Common myeloid progenitor, CD34-positive (primary cell): ENCODE results near the gene RIPPLY1. TPM values are rescaled to one million over a fixed set of nuclear protein-coding genes. Genes with fewer than 3 reads are reported as not detected.

Source experiments
- CTCF ChIA-PET: fragments of 350-600 bp; sonication (Branson Sonifier 250); formaldehyde crosslinking; loops from one replicate; lab custom pipeline; 2021; ENCODE audit warnings: antibody characterized with exemption; lab: Charles Lee
- POLR2A ChIA-PET: fragments of 350-600 bp; sonication (Branson Sonifier 250); formaldehyde crosslinking; loops from one replicate; lab custom pipeline; 2021; ENCODE audit warnings: antibody characterized with exemption; lab: Charles Lee
- DNase-seq, 3 donors: peaks; one replicate each; pipeline versions ENCODE4 v3.0.0 to v3.0.0-alpha.2; 2013
- H3K27ac ChIP-seq, 2 experiments: 1 replicate in 1 of 2; 2 replicates in 1 of 2; pipeline ENCODE4 v1.7.0; 2013; ENCODE audit warnings: inconsistent platforms in 2 of 2, low read length in 2 of 2, mild to moderate bottlenecking in 2 of 2, low read depth in 1 of 2, moderate library complexity in 1 of 2; ENCODE audit not compliant: severe bottlenecking in 2 of 2, insufficient read depth in 1 of 2, poor library complexity in 1 of 2
- H3K27me3 ChIP-seq, 5 experiments: replicated peaks in 2 of 5; 1 replicate in 3 of 5; 2 replicates in 2 of 5; pipeline versions ENCODE4 v1.6.1 to v1.7.0; 2013; ENCODE audit warnings: low read length in 4 of 5, mild to moderate bottlenecking in 2 of 5, moderate library complexity in 2 of 5, inconsistent platforms in 1 of 5; ENCODE audit not compliant: insufficient read depth in 5 of 5, control insufficient read depth in 4 of 5
- H3K36me3 ChIP-seq, 4 experiments: 1 replicate in 2 of 4; 2 replicates in 2 of 4; pipeline versions ENCODE4 v1.6.1 to v1.7.0; 2013; ENCODE audit warnings: low read length in 3 of 4, control low read depth in 1 of 4, mild to moderate bottlenecking in 1 of 4; ENCODE audit not compliant: control insufficient read depth in 4 of 4, insufficient read depth in 4 of 4
- H3K4me1 ChIP-seq, 4 experiments: 1 replicate in 3 of 4; 2 replicates in 1 of 4; pipeline versions ENCODE4 v1.6.1 to v1.7.1; 2013; ENCODE audit warnings: low read length in 3 of 4, mild to moderate bottlenecking in 3 of 4, control low read depth in 1 of 4, inconsistent platforms in 1 of 4, moderate library complexity in 1 of 4; ENCODE audit not compliant: control insufficient read depth in 4 of 4, insufficient read depth in 4 of 4; ENCODE audit errors: control extremely low read depth in 1 of 4
- H3K4me3 ChIP-seq, 7 experiments: 1 replicate in 4 of 7; 2 replicates in 3 of 7; pipeline versions ENCODE4 v1.5.1 to v1.7.0; 2013; ENCODE audit warnings: mild to moderate bottlenecking in 7 of 7, low read length in 6 of 7, moderate library complexity in 6 of 7, inconsistent platforms in 2 of 7, low read depth in 2 of 7, control low read depth in 1 of 7; ENCODE audit not compliant: insufficient read depth in 4 of 7, control insufficient read depth in 1 of 7; ENCODE audit errors: extremely low read depth in 1 of 7
- H3K9me3 ChIP-seq, 5 experiments: 1 replicate in 4 of 5; 2 replicates in 1 of 5; pipeline versions ENCODE4 v1.6.1 to v1.7.1; 2013; ENCODE audit warnings: low read length in 4 of 5, mild to moderate bottlenecking in 2 of 5, inconsistent platforms in 1 of 5, low read depth in 1 of 5, moderate library complexity in 1 of 5; ENCODE audit not compliant: control insufficient read depth in 4 of 5, insufficient read depth in 2 of 5; ENCODE audit errors: control extremely low read depth in 1 of 5
- WGBS: methylation state at CpG from one replicate; pipeline ENCODE4 v1.1.5; 2013; ENCODE audit not compliant: insufficient coverage; 5-methylcytosine and 5-hydroxymethylcytosine counted together
- polyA plus RNA-seq: library from polyadenylated mRNA; unstranded; fragments of 120-200 nt; gene quantifications from one replicate; pipeline ENCODE4 v1.2.1, GENCODE V29; 2013

RIPPLY1 gene, protein sequence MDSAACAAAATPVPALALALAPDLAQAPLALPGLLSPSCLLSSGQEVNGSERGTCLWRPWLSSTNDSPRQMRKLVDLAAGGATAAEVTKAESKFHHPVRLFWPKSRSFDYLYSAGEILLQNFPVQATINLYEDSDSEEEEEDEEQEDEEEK
- not detected for polyA plus RNA-seq

- Histone ChIP-seq H3K9me3 (no peaks in the 10 kb centered on the region), H3K36me3 (no peaks in the 10 kb centered on the region), H3K4me3 (no peak within 1 kb of the TSS), H3K27me3 (peaks cover 0 to 56% (median 5%) of the 10 kb centered on the region in 5 experiments), H3K4me1 (no peaks in the 10 kb centered on the region), H3K27ac (no peak within 1 kb of the TSS)
- POLR2A ChIA-PET: no interaction called here
- 89% methylated on average over 1 of the region's 1 CpG for WGBS
- DNase-seq: no peak
- CTCF ChIA-PET: interaction anchor here (1.3 to 3.9 kb wide), 2 partner anchors 9 to 50 kb away, joined by 4 to 14 read pairs; no protein-coding TSS in a partner anchor
These were observed at the start of gene RIPPLY1 for GRCh38 chrX:106903291-106903824. Gene RIPPLY1, minus strand, starts transcription at chrX:106903341. Its CDS starts 54 bp downstream, at chrX:106903287.

- H3K4me1 ChIP-seq: no peaks in the 10 kb centered on the region
- 100% methylated on average over 1 of the region's 2 CpGs for WGBS
- no peak overlapping the region for H3K27ac ChIP-seq
- peaks cover 0 to 15% (median 0%) of the 10 kb centered on the region in 5 experiments for H3K27me3 ChIP-seq
- ChIA-PET POLR2A (no interaction called here), CTCF (interaction anchor here (1.1 to 3.1 kb wide), 4 partner anchors 11 to 61 kb away, joined by 4 to 16 read pairs (median 10); partner anchors contain the start of gene RIPPLY1)
- H3K9me3 ChIP-seq: no peaks in the 10 kb centered on the region
- DNase-seq: no peak
- H3K36me3 ChIP-seq: no peaks in the 10 kb centered on the region
- H3K4me3 ChIP-seq: no peak overlapping the region
These were observed 49.4 kb upstream of the RIPPLY1 start for GRCh38 chrX:106952538-106952937.

DNA sequence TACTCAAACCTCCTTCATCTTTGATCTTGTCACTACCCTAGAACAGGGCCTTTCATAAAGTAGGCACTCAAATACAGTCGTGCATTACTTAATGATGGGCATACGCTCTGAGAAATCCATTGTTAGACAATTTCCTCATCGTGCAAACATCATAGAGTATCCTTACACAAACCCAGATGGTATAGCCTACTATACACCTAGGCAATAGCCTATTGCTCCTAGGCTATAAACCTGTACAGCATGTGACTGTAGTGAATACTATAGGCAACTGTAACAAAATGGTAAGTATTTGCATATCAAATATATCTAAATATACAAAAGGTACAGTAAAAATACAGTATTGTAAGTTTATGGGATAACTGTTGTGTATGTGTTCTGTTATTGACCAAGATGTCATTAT lies 48.9 kb upstream of the RIPPLY1 start:
- Histone ChIP-seq H3K4me1 (no peaks in the 10 kb centered on the region), H3K36me3 (no peaks in the 10 kb centered on the region), H3K27ac (no peak overlapping the region), H3K27me3 (peaks cover 0 to 15% (median 0%) of the 10 kb centered on the region in 5 experiments), H3K9me3 (no peaks in the 10 kb centered on the region), H3K4me3 (no peak overlapping the region)
- ChIA-PET POLR2A (no interaction called here), CTCF (interaction anchor here (1.1 to 3.1 kb wide), 4 partner anchors 11 to 60 kb away, joined by 4 to 16 read pairs (median 10); partner anchors contain the start of gene RIPPLY1)
- no peak for DNase-seq
- 100% methylated on average over 1 of the region's 3 CpGs for WGBS

GRCh38 chrX:106951230-106951629 lies 48.1 kb upstream of the RIPPLY1 start:
- no peak overlapping the region for H3K27ac ChIP-seq
- H3K27me3 ChIP-seq: peaks cover 0 to 13% (median 0%) of the 10 kb centered on the region in 5 experiments
- POLR2A ChIA-PET: no interaction called here
- H3K4me3 ChIP-seq: no peak overlapping the region
- WGBS: 87% methylated on average over 3 of the region's 6 CpGs
- no peaks in the 10 kb centered on the region for H3K4me1 ChIP-seq
- no peaks in the 10 kb centered on the region for H3K36me3 ChIP-seq
- CTCF ChIA-PET: interaction anchor here (1.1 to 2.2 kb wide), 4 partner anchors 42 to 57 kb away, joined by 3 to 10 read pairs (median 8); no protein-coding TSS in a partner anchor
- no peak for DNase-seq
- no peaks in the 10 kb centered on the region for H3K9me3 ChIP-seq

- no peak overlapping the region for H3K27ac ChIP-seq
- no peak overlapping the region for H3K4me3 ChIP-seq
- 53% methylated on average over 2 of the region's 2 CpGs for WGBS
- H3K9me3 ChIP-seq: no peaks in the 10 kb centered on the region
- no peak for DNase-seq
- ChIA-PET CTCF (interaction anchor here (0.7 to 2.2 kb wide), 5 partner anchors 8 to 56 kb away, joined by 3 to 10 read pairs (median 7); no protein-coding TSS in a partner anchor), POLR2A (no interaction called here)
- H3K4me1 ChIP-seq: no peaks in the 10 kb centered on the region
- H3K36me3 ChIP-seq: no peaks in the 10 kb centered on the region
- H3K27me3 ChIP-seq: peaks cover 0 to 5% (median 0%) of the 10 kb centered on the region in 5 experiments
These were observed 47.2 kb upstream of the RIPPLY1 start for GRCh38 chrX:106950381-106950780.

- Histone ChIP-seq H3K9me3 (no peaks in the 10 kb centered on the region), H3K36me3 (no peaks in the 10 kb centered on the region), H3K4me3 (no peak overlapping the region), H3K27me3 (peaks cover 0 to 5% (median under 1%) of the 10 kb centered on the region in 5 experiments), H3K4me1 (no peaks in the 10 kb centered on the region), H3K27ac (no peak overlapping the region)
- CTCF ChIA-PET: interaction anchor here (0.9 to 2.2 kb wide), 3 partner anchors 40 to 50 kb away, joined by 3 to 10 read pairs (median 7); no protein-coding TSS in a partner anchor
- POLR2A ChIA-PET: no interaction called here
- 83% methylated on average over 1 of the region's 1 CpG for WGBS
- no peak for DNase-seq
These were observed 46.2 kb upstream of the RIPPLY1 start for GRCh38 chrX:106949366-106949765.

DNA sequence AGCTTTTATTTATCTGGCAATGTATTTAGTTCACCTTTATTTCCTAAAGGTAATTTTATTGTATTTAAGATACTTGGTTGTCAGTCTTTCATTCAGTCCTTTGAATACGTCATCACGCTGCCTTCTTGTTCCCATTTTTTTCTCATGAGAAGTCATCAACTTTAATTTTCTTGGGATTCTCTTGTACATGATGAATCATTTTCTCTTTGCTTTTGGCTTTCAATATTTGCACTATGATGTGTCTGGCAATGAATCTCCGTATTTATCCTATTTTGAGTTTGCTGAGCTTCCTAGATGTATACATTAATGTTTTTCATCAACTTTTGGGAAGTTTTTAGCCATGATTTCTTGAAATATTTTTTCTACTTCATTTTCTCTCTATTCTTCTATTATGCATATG lies 45.5 kb upstream of the RIPPLY1 start:
- no CpG with 5 or more reads among the region's 3 CpGs for WGBS
- ChIA-PET POLR2A (no interaction called here), CTCF (no interaction called here)
- Histone ChIP-seq H3K27ac (no peak overlapping the region), H3K27me3 (peaks cover 0 to 5% (median 1%) of the 10 kb centered on the region in 5 experiments), H3K36me3 (no peaks in the 10 kb centered on the region), H3K4me1 (no peaks in the 10 kb centered on the region), H3K4me3 (no peak overlapping the region), H3K9me3 (no peaks in the 10 kb centered on the region)
- no peak for DNase-seq
